Calu3 (cell line): ENCODE data around the gene FNDC3B. TPM values are rescaled to one million over a fixed set of nuclear protein-coding genes. Genes with fewer than 3 reads are reported as not detected.

Experiments
- BruUV-seq: library from RNA; stranded (reverse); fragments of 400-500 nt; replicated peaks from 2 replicates; lab custom pipeline; 2021; lab: Mats Ljungman, UMichigan
- CTCF ChIA-PET: fragments of 300-600 bp; sonication (Branson Sonifier 250); formaldehyde crosslinking; loops from one replicate; lab custom pipeline; 2022; ENCODE audit warnings: antibody characterized with exemption; lab: Charles Lee
- DNase-seq: peaks from one replicate; pipeline ENCODE4 v3.0.0; 2022
- H3K27ac Mint-ChIP-seq: one replicate; pipeline ENCODE4 v1.8.0; 2022; ENCODE audit warnings: mixed read lengths; ENCODE audit not compliant: unreplicated experiment
- H3K27me3 Mint-ChIP-seq: one replicate; pipeline ENCODE4 v1.8.0; 2022; ENCODE audit warnings: mixed read lengths; ENCODE audit not compliant: unreplicated experiment
- H3K36me3 Mint-ChIP-seq: one replicate; pipeline ENCODE4 v1.8.0; 2022; ENCODE audit warnings: mild to moderate bottlenecking, moderate library complexity, mixed read lengths; ENCODE audit not compliant: insufficient read depth, unreplicated experiment
- H3K4me1 Mint-ChIP-seq: one replicate; pipeline ENCODE4 v1.8.0; 2022; ENCODE audit warnings: mild to moderate bottlenecking, low read depth, mixed read lengths; ENCODE audit not compliant: unreplicated experiment
- H3K4me3 Mint-ChIP-seq: one replicate; pipeline ENCODE4 v1.8.0; 2022; ENCODE audit warnings: mild to moderate bottlenecking, low read depth, moderate library complexity, mixed read lengths; ENCODE audit not compliant: unreplicated experiment
- H3K9me3 Mint-ChIP-seq: one replicate; pipeline ENCODE4 v1.8.0; 2022; ENCODE audit warnings: low read depth, mixed read lengths; ENCODE audit not compliant: unreplicated experiment
- CTCF ChIP-seq: fragments of 200-600 bp; IDR thresholded peaks from one replicate; pipeline ENCODE4 v1.8.0; 2022; ENCODE audit warnings: antibody characterized with exemption; ENCODE audit not compliant: unreplicated experiment
- intact Hi-C: fragments of 100-400 bp; cut with micrococcal nuclease; formaldehyde crosslinking; loops from one replicate; pipeline ENCODE4 v1.10.0; 2022; ENCODE audit not compliant: unreplicated experiment
- total RNA-seq: library from RNA; stranded (reverse); gene quantifications from 2 replicates; pipeline ENCODE4 v1.2.3, GENCODE V29; 2022

The FNDC3B gene
- total RNA-seq, 1 experiment from 2014 or later = 453 TPM

- Mint-ChIP-seq H3K9me3 (no peaks in the 10 kb centered on the region), H3K27me3 (no peaks in the 10 kb centered on the region), H3K4me1 (peaks cover 73% of the 10 kb centered on the region), H3K27ac (peak overlapping the region; percentile 10), H3K36me3 (peaks cover 72% of the 10 kb centered on the region), H3K4me3 (no peak overlapping the region)
- CTCF ChIA-PET = interaction anchor here (0.6 to 0.7 kb wide), 2 partner anchors 31 to 109 kb away, joined by 3 read pairs; no protein-coding TSS in a partner anchor
- BruUV-seq = no TSS peak
- intact Hi-C loops = no loop called here
- no peak for TF ChIP-seq CTCF
- DNase-seq = no peak
These were observed 132.2 kb downstream of the FNDC3B start for GRCh38 chr3:172171396-172172075.

- Mint-ChIP-seq H3K9me3 (no peaks in the 10 kb centered on the region), H3K36me3 (peaks cover 79% of the 10 kb centered on the region), H3K4me1 (peaks cover 74% of the 10 kb centered on the region), H3K4me3 (no peak overlapping the region), H3K27me3 (no peaks in the 10 kb centered on the region), H3K27ac (no peak overlapping the region)
- TF ChIP-seq CTCF = no peak
- intact Hi-C loops = no loop called here
- DNase-seq = no peak
- no TSS peak for BruUV-seq
- CTCF ChIA-PET = interaction anchor here (0.7 to 0.9 kb wide), 2 partner anchors 17 to 194 kb away, joined by 3 to 4 read pairs; no protein-coding TSS in a partner anchor
These were observed 134.2 kb downstream of the FNDC3B start for GRCh38 chr3:172173316-172174254.

DNA sequence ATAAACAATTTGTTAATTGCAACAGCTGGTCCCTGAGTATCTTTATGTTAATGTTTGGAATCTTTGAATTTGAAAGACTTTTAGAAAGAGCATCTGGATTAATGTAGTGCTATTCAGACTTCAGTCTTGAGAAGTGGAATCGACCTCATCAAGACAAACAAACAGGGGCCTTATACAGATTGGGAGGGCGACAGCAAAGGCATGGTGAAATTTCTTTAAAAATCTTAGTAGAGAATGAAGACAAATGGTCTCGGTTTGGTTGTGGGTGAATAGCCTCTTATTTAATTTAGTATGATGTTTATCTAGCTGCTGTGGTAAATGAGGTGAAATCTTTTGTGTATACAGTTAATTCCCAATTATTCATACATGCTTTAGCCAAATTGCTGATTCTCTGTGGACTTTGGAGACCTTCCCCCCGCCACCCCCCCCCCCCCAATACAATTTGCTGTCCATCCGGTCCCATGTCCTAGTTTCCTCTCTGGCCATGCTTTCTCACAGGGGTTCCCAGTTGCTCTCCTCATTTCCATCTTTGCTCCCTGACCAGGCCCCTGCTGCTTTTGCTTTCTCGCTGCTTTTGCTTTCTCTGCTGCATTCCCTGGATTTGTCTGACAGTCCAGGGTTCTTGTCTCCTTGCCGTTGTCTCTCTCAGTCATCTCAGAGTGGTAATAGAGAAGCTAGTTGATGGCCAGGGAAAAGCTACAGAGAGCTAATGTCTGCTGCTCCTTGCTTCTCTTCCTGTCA, 135.3 kb downstream of the FNDC3B start:
- Mint-ChIP-seq H3K27me3 (no peaks in the 10 kb centered on the region), H3K36me3 (peaks cover 72% of the 10 kb centered on the region), H3K27ac (no peak overlapping the region), H3K4me3 (no peak overlapping the region), H3K4me1 (peaks cover 67% of the 10 kb centered on the region), H3K9me3 (no peaks in the 10 kb centered on the region)
- DNase-seq = no peak
- TF ChIP-seq CTCF = no peak
- BruUV-seq = no TSS peak
- CTCF ChIA-PET = no interaction called here
- intact Hi-C loops = no loop called here

DNA sequence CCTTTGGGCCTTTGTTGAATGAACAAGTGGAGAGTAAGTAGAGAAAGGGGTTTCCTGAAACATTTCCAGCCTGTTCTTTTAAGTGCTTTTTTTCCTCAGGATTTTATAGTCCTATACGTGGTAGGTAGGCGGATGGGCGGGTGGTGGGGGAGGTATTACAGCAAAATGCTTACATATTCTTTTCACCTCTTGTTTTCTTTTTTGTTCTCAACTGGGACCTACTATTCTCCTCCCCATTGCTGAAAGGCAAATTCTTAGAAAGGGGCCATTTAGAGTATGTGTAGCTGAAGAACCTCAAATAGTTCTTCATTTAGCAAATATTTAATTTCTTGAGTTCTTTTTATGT, 135.8 kb downstream of the FNDC3B start:
- peaks cover 68% of the 10 kb centered on the region for H3K4me1 Mint-ChIP-seq
- no peak for TF ChIP-seq CTCF
- CTCF ChIA-PET = no interaction called here
- peaks cover 72% of the 10 kb centered on the region for H3K36me3 Mint-ChIP-seq
- no peak overlapping the region for H3K27ac Mint-ChIP-seq
- no peaks in the 10 kb centered on the region for H3K9me3 Mint-ChIP-seq
- no TSS peak for BruUV-seq
- H3K27me3 Mint-ChIP-seq = no peaks in the 10 kb centered on the region
- intact Hi-C loops = no loop called here
- no peak for DNase-seq
- no peak overlapping the region for H3K4me3 Mint-ChIP-seq
